Neutrophil (primary cell): ENCODE measurements around the gene FREY1.

Source experiments
- H3K27ac ChIP-seq: fragments of 200-600 bp; sonication (generic); 2 replicates; pipeline ENCODE4 v1.5.1; 2016; ENCODE audit warnings: mild to moderate bottlenecking, moderate library complexity
- H3K27me3 ChIP-seq: fragments of 200-600 bp; sonication (generic); 2 replicates; pipeline ENCODE4 v1.6.0; 2016; ENCODE audit warnings: mild to moderate bottlenecking
- H3K36me3 ChIP-seq: fragments of 200-600 bp; sonication (generic); 2 replicates; pipeline ENCODE4 v1.5.1; 2017
- H3K4me1 ChIP-seq, 2 experiments: fragments of 200-600 bp in 1 of 2; sonication (generic) in 1 of 2; 1 replicate in 1 of 2; 2 replicates in 1 of 2; pipeline versions ENCODE4 v1.5.1 to v1.6.1; 2013 to 2016; ENCODE audit warnings: low read depth in 1 of 2, low read length in 1 of 2, mild to moderate bottlenecking in 1 of 2, moderate library complexity in 1 of 2; ENCODE audit not compliant: control insufficient read depth in 1 of 2, insufficient read depth in 1 of 2
- H3K4me3 ChIP-seq, 2 experiments: fragments of 200-600 bp in 1 of 2; sonication (generic) in 1 of 2; 1 replicate in 1 of 2; 2 replicates in 1 of 2; pipeline ENCODE4 v1.5.1; 2013 to 2016; ENCODE audit warnings: low read depth in 1 of 2, low read length in 1 of 2, mild to moderate bottlenecking in 1 of 2, moderate library complexity in 1 of 2
- H3K9me3 ChIP-seq: fragments of 200-600 bp; sonication (generic); 2 replicates; pipeline ENCODE4 v1.5.1; 2016
- TF ChIP-seq, protein P1 (sequence below): fragments of 200-600 bp; sonication (generic); IDR thresholded peaks from 2 replicates; pipeline ENCODE4 v1.5.1; 2016; ENCODE audit warnings: antibody characterized with exemption

The FREY1 gene

DNA sequence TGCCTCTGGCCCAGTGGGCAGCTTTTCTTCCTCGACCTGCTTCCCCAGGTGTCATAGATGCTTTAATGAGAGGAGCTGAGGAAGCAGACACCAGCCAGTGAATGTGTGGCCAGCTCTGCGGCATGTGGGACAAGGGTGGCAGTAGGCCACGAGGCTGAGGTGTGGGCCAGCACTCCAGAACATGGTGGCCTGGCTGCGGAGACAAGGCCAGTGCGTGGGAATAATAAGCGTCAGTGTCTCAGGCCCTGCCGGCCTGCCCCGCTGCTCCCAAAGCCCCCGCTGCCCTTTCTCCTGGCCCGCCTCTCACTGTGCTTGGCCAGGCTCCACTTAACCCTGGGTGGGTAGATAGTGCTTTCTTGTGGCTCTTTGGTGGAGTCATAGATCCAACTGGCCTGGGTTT lies 19.5 kb downstream of the FREY1 start:
- peaks cover 75% of the 10 kb centered on the region for H3K27me3 ChIP-seq
- no peak overlapping the region for H3K27ac ChIP-seq
- no peak overlapping the region for H3K4me3 ChIP-seq
- H3K36me3 ChIP-seq = peaks cover under 1% of the 10 kb centered on the region
- peaks cover 3 to 8% of the 10 kb centered on the region in 2 experiments for H3K4me1 ChIP-seq
- no peaks in the 10 kb centered on the region for H3K9me3 ChIP-seq
- TF ChIP-seq, protein P1, sequence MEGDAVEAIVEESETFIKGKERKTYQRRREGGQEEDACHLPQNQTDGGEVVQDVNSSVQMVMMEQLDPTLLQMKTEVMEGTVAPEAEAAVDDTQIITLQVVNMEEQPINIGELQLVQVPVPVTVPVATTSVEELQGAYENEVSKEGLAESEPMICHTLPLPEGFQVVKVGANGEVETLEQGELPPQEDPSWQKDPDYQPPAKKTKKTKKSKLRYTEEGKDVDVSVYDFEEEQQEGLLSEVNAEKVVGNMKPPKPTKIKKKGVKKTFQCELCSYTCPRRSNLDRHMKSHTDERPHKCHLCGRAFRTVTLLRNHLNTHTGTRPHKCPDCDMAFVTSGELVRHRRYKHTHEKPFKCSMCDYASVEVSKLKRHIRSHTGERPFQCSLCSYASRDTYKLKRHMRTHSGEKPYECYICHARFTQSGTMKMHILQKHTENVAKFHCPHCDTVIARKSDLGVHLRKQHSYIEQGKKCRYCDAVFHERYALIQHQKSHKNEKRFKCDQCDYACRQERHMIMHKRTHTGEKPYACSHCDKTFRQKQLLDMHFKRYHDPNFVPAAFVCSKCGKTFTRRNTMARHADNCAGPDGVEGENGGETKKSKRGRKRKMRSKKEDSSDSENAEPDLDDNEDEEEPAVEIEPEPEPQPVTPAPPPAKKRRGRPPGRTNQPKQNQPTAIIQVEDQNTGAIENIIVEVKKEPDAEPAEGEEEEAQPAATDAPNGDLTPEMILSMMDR = no peak

DNA sequence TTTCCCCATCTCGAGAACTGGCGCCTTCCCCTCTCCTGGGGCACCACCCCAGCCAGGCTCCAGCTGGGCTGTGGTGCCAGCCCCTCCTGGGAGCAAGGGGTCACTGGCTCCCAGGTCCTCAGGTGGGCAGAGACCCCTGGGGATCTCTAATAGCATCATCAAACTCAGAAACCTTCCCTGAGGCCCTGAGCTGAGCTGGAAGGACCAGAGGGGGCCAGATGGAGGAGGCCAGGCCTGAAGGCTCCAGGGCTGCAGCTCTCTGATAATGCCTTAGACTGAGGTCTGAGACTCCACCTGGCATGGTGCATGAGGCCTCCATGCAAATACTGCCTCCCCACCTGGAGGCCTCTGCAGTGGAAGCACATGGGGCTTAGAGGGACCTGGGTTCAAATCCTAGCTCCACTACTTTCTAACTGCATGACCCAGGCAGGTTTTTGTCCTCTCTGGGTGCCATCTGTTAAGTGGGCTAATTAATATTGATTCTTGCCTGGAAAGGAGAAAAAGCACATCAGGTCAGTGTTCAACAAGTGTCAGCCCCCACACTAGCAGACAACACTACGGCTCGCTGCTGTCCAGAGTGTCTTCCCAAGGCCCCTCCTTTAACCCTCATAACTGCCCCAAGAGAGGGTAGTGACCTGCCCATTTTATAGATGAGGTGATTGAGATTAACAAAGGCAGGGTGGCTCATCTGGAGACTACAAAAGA lies 20.1 kb downstream of the FREY1 start:
- Histone ChIP-seq H3K4me1 (peaks cover 3 to 8% of the 10 kb centered on the region in 2 experiments), H3K27me3 (peaks cover 73% of the 10 kb centered on the region), H3K36me3 (peaks cover 6% of the 10 kb centered on the region), H3K27ac (no peak overlapping the region), H3K4me3 (no peak overlapping the region), H3K9me3 (no peaks in the 10 kb centered on the region)
- TF ChIP-seq, protein P1 = no peak

DNA sequence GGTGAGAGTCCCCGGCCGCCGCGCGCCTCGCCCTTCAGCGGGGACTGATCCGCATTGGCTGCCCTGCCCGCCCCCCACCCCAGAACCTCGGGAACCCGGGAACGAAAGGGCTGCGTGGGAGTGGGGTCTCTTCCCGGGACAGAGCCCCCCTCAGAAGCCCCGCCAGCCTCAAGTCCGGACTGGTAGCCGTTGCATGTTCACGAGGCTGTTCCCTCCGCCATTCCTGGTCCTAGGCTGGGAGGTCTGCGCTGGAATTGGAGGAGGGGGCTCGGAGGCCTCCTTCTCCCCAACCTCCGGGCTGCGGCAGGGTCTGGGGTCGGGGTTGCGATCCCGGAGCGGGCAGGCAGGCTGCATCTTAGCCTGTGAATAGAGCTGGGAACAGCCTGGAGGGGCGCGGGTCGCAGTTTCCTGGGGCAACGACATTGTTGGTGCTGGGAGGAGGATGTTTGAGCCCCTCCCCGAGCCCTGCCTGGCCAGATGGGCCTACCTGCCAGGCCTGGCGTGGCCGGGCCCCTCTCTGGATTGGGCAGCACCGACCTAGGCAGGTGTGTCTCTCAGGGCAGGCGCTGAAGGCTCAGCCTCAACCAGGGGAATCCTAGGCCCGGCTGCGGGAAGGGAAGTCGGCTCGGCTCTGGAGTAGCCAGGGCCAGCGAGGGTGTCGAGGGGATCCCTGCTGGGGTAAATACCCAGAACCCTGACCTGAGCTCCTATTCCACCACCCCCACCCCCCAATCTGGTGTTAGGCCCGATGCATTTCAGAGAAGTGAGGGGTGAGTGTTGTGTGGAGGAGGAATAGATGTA lies 20.9 kb downstream of the FREY1 start:
- Histone ChIP-seq H3K27me3 (peaks cover 66% of the 10 kb centered on the region), H3K4me1 (peaks cover 3 to 8% of the 10 kb centered on the region in 2 experiments), H3K4me3 (peak overlapping the region; percentile 38 to 45), H3K27ac (no peak overlapping the region), H3K36me3 (peaks cover 15% of the 10 kb centered on the region), H3K9me3 (no peaks in the 10 kb centered on the region)
- TF ChIP-seq, protein P1 = no peak

DNA sequence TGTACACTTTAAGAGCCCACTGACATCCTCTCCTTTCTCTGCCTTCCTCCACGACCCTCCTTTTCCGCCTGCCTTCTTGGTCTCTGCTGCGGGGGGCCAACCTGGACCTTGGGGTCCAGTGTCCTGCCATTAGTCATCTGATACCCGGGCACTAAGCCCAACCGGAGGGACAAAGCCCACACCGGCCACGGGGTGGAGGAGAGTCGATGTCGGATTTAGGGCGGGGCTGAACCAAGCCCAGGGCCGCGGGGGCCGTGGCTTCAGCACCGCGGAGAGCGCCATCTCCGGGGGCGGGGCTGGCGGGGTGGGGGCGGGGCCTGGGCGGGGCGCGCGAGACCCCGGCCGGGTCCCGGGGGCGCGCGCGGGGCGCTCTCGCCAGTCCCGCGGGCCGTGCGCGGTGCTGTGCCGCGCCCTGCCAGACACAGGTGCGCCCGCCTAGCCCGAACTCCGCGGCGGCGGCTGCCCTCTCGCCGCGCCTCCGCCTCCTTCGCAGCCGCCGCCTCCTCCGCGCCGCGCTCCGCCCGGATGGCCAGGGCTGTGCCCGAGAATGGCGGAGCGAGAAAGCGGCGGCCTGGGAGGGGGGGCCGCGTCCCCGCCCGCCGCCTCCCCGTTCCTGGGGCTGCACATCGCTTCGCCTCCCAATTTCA lies 21.7 kb downstream of the FREY1 start, which contains the start of gene MAPK8IP1:
MAPK8IP1 (plus strand) TSS at position 378 of the 647 bp plus-strand sequence; CDS start at position 548, 170 bp downstream.
- H3K4me3 ChIP-seq = peak within 1 kb of the TSS; percentile 38 to 45
- peaks cover 59% of the 10 kb centered on the region for H3K27me3 ChIP-seq
- peaks cover 3 to 8% of the 10 kb centered on the region in 2 experiments for H3K4me1 ChIP-seq
- TF ChIP-seq, protein P1 = no peak
- H3K36me3 ChIP-seq = peaks cover 22% of the 10 kb centered on the region
- no peaks in the 10 kb centered on the region for H3K9me3 ChIP-seq
- no peak within 1 kb of the TSS for H3K27ac ChIP-seq

DNA sequence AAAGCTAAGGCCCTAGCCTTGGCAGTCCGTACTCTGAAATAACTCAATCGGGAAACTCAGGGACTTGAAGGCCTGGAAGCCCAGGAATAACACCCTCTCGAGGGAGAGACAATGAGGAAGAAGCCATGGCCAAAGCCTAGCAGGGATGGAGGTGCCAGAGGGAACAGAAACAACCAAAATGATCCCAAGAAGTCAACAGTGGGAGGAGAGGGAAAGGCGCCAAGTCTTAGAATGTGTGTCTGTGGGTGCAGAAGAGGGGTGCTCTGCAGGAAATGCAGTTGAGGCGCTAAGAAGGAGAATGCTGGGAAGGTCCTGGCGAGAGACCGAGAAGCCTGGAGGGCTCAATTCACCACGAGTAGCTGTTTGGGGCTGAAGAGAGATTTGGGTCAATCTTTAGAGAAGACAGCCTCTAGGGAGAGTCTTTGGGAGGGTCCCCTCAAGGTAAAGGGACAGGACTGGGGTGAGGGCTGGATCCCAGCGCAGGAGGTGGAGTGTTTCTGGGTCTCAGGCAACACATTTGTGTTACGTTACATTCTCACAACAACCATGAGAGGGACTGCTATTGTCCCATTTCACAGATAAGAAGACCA lies 22.4 kb downstream of the FREY1 start:
- TF ChIP-seq, protein P1 = no peak
- H3K36me3 ChIP-seq = peaks cover 29% of the 10 kb centered on the region
- H3K27me3 ChIP-seq = peaks cover 54% of the 10 kb centered on the region
- H3K9me3 ChIP-seq = no peaks in the 10 kb centered on the region
- no peak overlapping the region for H3K27ac ChIP-seq
- H3K4me1 ChIP-seq = peaks cover 3 to 8% of the 10 kb centered on the region in 2 experiments
- no peak overlapping the region for H3K4me3 ChIP-seq
